Epidermal melanocyte (primary cell): ENCODE data around the gene ACACB.

Source experiments
- DNase-seq: peaks from one replicate; pipeline ENCODE4 v3.0.0; 2011; ENCODE audit warnings: low spot score; ENCODE audit not compliant: insufficient read length

ACACB gene

GRCh38 chr12:109252799-109253198 is 136.4 kb downstream of the ACACB start:
- DNase-seq = no peak

GRCh38 chr12:109253913-109254544 is 137.6 kb downstream of the ACACB start:
- DNase-seq = no peak

- DNase-seq = no peak
These were observed 139.0 kb downstream of the ACACB start for GRCh38 chr12:109255377-109255776.

- DNase-seq = no peak
These were observed 139.6 kb downstream of the ACACB start for GRCh38 chr12:109256011-109256410.

- DNase-seq = no peak
These were observed 141.8 kb downstream of the ACACB start for GRCh38 chr12:109258201-109258600.

GRCh38 chr12:109258607-109259544 is 142.5 kb downstream of the ACACB start:
- no peak for DNase-seq

GRCh38 chr12:109259545-109259895 is 143.1 kb downstream of the ACACB start:
- DNase-seq = no peak

- DNase-seq = no peak
These were observed 144.7 kb downstream of the ACACB start for GRCh38 chr12:109261087-109261486.

GRCh38 chr12:109261939-109262338 is 145.6 kb downstream of the ACACB start:
- DNase-seq = no peak

GRCh38 chr12:109263439-109263838 is 147.1 kb downstream of the ACACB start:
- DNase-seq = no peak

- DNase-seq = peak; percentile 61
These were observed 147.9 kb downstream of the ACACB start for GRCh38 chr12:109264095-109264942.

GRCh38 chr12:109264943-109265650 is 148.7 kb downstream of the ACACB start:
- no peak for DNase-seq

- DNase-seq = no peak
These were observed 149.9 kb downstream of the ACACB start for GRCh38 chr12:109266106-109266879.

- DNase-seq = no peak
These were observed 151.0 kb downstream of the ACACB start for GRCh38 chr12:109267361-109267760.

- DNase-seq = no peak
These were observed 152.5 kb downstream of the ACACB start for GRCh38 chr12:109268896-109269295.

GRCh38 chr12:109269428-109269827 is 153.0 kb downstream of the ACACB start:
- no peak for DNase-seq

GRCh38 chr12:109270494-109270893 is 154.1 kb downstream of the ACACB start:
- DNase-seq = no peak

- DNase-seq = no peak
These were observed 155.0 kb downstream of the ACACB start for GRCh38 chr12:109271418-109271817.

- no peak for DNase-seq
These were observed 157.0 kb downstream of the ACACB start for GRCh38 chr12:109273354-109273753.

- DNase-seq = no peak
These were observed 158.0 kb downstream of the ACACB start for GRCh38 chr12:109274381-109274780.
